Thyroid gland (tissue), 4 donors: ENCODE results near the gene WNT7B. TPM values are rescaled to one million over a fixed set of nuclear protein-coding genes. Genes with fewer than 3 reads are reported as not detected.
A peak's percentile ranks its signal among the peaks of the same experiment; 100 is the strongest.

ENCODE experiments used
- DNase-seq, 2 donors: peaks; one replicate each; pipeline ENCODE4 v3.0.0-alpha.2; 2019
- H3K27ac ChIP-seq, 3 donors: fragments of 200-600 bp; sonication (generic); 1 replicate in 2 of 3; 2 replicates in 1 of 3; pipeline ENCODE4 v1.5.1; 2016 to 2019; ENCODE audit warnings: mild to moderate bottlenecking in 1 of 3, moderate library complexity in 1 of 3
- H3K27me3 ChIP-seq: fragments of 200-600 bp; sonication (generic); one replicate; pipeline ENCODE4 v1.5.1; 2019
- H3K36me3 ChIP-seq, 2 donors: fragments of 200-600 bp; sonication (generic); one replicate each; pipeline ENCODE4 v1.5.1; 2016 to 2019
- H3K4me1 ChIP-seq, 2 donors: fragments of 200-600 bp; sonication (generic); one replicate each; pipeline ENCODE4 v1.5.1; 2017 to 2019
- H3K4me3 ChIP-seq, 3 donors: fragments of 200-600 bp; sonication (generic); replicated peaks in 1 of 3; 1 replicate in 2 of 3; 2 replicates in 1 of 3; pipeline ENCODE4 v1.5.1; 2016; ENCODE audit warnings: mild to moderate bottlenecking in 1 of 3
- H3K9me3 ChIP-seq: fragments of 200-600 bp; sonication (generic); one replicate; pipeline ENCODE4 v1.5.1; 2017
- CTCF ChIP-seq, 6 experiments: fragments of 200-600 bp in 3 of 6; fragments of 450-650 bp in 3 of 6; sonication (generic) in 3 of 6; IDR thresholded peaks; one replicate each; pipeline ENCODE4 v1.5.1; 2016 to 2019; ENCODE audit warnings: antibody characterized with exemption in 6 of 6, mild to moderate bottlenecking in 2 of 6, inconsistent platforms in 1 of 6, moderate library complexity in 1 of 6
- POLR2A ChIP-seq, 2 donors: fragments of 450-650 bp; IDR thresholded peaks; one replicate each; pipeline ENCODE4 v1.6.1; 2017; ENCODE audit warnings: antibody characterized with exemption in 2 of 2, mild to moderate bottlenecking in 2 of 2, moderate library complexity in 1 of 2
- WGBS, 2 donors: methylation state at CpG; one replicate each; pipeline ENCODE4 v1.1.5; 2017; 5-methylcytosine and 5-hydroxymethylcytosine counted together
- intact Hi-C: fragments of 100-400 bp; cut with DNase I; formaldehyde crosslinking; loops from one replicate; pipeline ENCODE4 v1.15.1; 2023
- total RNA-seq, 4 donors: library from RNA; depleted of rRNA; stranded (reverse); fragments of >200 nt; gene quantifications; one replicate each; pipeline ENCODE4 v1.2.3, GENCODE V29; 2016

Gene WNT7B
- total RNA-seq, 4 donors from 2014 or later = 0.83 to 4.3 (median 2.5) TPM; not detected in 1

DNA sequence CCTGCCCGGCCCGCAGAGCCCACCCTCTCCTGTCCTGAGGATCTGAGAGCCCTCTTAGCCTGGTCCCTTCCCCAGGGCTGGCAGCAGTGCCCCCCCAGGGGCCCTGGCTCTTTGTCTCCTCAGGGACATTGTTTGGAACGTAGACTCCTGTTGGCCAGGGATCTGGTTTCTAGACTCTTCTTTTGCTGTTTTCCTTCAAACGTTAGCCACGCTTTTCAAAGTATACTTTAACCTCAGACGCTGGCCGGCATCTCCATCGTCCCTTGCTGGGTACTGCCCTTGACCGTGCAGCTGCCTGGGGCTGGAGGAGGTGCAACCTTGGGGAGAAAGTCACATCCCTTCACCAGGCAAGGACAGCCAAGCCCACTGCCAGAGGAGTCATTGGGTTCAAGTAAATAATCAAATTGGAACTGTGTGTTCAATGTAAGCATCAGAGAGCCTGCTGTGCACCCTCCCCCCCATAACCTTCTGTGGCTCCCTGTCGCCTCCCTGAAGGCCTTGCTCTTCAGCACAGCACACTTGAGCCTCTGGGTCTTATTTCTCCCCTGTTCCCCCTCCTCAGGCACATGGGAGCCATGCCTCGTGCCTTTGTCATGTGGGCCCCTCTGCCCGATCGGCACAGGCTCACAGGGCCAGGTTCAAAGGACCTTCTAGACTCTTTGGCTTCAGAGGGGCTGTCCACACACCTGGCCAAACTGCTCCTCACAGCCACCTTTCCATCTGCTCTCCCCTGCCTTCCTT is 21.8 kb upstream of the WNT7B start:
- H3K27me3 ChIP-seq = no peaks in the 10 kb centered on the region
- intact Hi-C loops = loop anchor here (2.0 kb wide), 1 partner anchor 306 kb away; no protein-coding TSS in a partner anchor
- no peak for TF ChIP-seq CTCF (IDR thresholded peaks at IDR 0.05)
- TF ChIP-seq POLR2A (IDR thresholded peaks at IDR 0.05) = no peak
- WGBS, 2 donors = 75 to 87% methylated on average over 13 of the region's 13 CpGs
- no peaks in the 10 kb centered on the region for H3K36me3 ChIP-seq
- peaks cover 49 to 86% of the 10 kb centered on the region in 2 donors for H3K4me1 ChIP-seq
- peak overlapping the region; percentile 76 to 84 (median 83) for H3K27ac ChIP-seq
- DNase-seq = no peak
- H3K4me3 ChIP-seq = no peak overlapping the region
- no peaks in the 10 kb centered on the region for H3K9me3 ChIP-seq

DNA sequence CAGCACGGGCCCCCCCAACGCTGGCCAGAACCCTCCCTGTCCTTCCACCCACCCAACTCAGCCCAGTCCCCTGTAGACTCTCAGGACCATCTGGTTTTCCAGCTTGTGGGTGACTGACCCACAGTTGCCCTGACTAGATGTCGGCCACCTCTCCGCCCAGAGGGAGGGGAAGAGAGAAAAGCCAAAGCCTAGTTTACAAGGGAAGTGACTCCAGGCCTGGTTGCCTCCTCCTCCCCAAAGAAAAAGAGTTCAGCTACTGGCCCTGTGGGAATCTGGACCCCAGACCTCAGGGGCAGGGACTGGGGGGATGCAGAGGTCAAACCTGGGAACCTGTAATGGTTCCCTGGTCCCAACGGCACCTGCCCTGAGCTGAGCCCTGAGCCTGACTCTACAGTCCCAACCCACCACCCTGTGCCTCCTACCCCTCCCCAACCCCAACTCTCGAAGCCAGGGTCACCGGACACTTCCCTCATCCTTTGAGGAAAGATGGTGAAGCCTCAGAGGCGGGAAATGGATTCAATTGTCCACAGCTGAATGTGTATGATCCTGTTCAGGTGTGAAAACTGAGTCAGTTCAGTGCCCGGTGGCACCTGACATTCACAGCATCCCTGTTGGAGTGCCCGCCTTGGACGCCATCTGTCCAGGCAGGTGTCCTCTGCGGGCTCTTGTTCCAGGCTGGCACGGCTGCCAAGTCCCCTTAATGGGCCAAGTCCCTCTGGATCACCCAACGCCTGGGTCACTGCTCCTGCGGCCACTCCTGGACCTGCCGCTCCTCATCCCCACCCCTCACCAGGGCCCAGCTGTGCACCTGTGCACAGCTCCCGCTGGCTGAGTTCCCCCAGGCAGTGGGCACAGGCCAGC is 21.0 kb upstream of the WNT7B start:
- DNase-seq = no peak

GRCh38 chr22:45997077-45997776 is 20.3 kb upstream of the WNT7B start:
- DNase-seq = peak; percentile 81 to 84
- Histone ChIP-seq H3K9me3 (no peaks in the 10 kb centered on the region), H3K4me1 (peaks cover 49 to 73% of the 10 kb centered on the region in 2 donors), H3K27me3 (no peaks in the 10 kb centered on the region), H3K36me3 (no peaks in the 10 kb centered on the region), H3K4me3 (no peak overlapping the region), H3K27ac (peak overlapping the region; percentile 83 to 85 (median 84))
- TF ChIP-seq POLR2A (IDR thresholded peaks at IDR 0.05) (no peak), CTCF (IDR thresholded peaks at IDR 0.05) (no peak)
- WGBS, 2 donors = 29 to 32% methylated on average over 7 to 8 of the region's 16 CpGs
- intact Hi-C loops = no loop called here

More for the DNA sequence above, 21.0 kb upstream of the WNT7B start:
- peaks cover 49 to 81% of the 10 kb centered on the region in 2 donors for H3K4me1 ChIP-seq
- H3K9me3 ChIP-seq = no peaks in the 10 kb centered on the region
- TF ChIP-seq CTCF (IDR thresholded peaks at IDR 0.05) (no peak), POLR2A (IDR thresholded peaks at IDR 0.05) (no peak)
- no peaks in the 10 kb centered on the region for H3K27me3 ChIP-seq
- no peak overlapping the region for H3K4me3 ChIP-seq
- intact Hi-C loops = loop anchor here (2.0 kb wide), 1 partner anchor 307 kb away; no protein-coding TSS in a partner anchor
- peak overlapping the region; percentile 76 to 84 (median 83) for H3K27ac ChIP-seq
- WGBS, 2 donors = 41 to 75% methylated on average over 9 to 11 of the region's 17 CpGs
- no peaks in the 10 kb centered on the region for H3K36me3 ChIP-seq

- peaks cover 41 to 65% of the 10 kb centered on the region in 2 donors for H3K4me1 ChIP-seq
Measured at GRCh38 chr22:45996241-45997076, 19.5 kb upstream of the WNT7B start.

More at GRCh38 chr22:45996241-45997076, 19.5 kb upstream of the WNT7B start:
- intact Hi-C loops = no loop called here
- no peak overlapping the region for H3K4me3 ChIP-seq
- 82 to 83% methylated on average over 12 to 18 of the region's 29 CpGs for WGBS, 2 donors
- peak overlapping the region; percentile 83 to 85 (median 84) for H3K27ac ChIP-seq
- peak in 1 of 2 donors; percentile 38 for DNase-seq
- H3K9me3 ChIP-seq = no peaks in the 10 kb centered on the region
- TF ChIP-seq POLR2A (IDR thresholded peaks at IDR 0.05) = no peak
- no peak for TF ChIP-seq CTCF (IDR thresholded peaks at IDR 0.05)
- no peaks in the 10 kb centered on the region for H3K27me3 ChIP-seq
- H3K36me3 ChIP-seq = no peaks in the 10 kb centered on the region
